IMR-90 (cell line): ENCODE measurements around the gene FYCO1.

ENCODE experiments used
- MAFK ChIP-seq: IDR thresholded peaks from 2 replicates; pipeline ENCODE4 v1.6.1; 2012; ENCODE audit warnings: low read depth, low read length, improper control_type of control experiment
- RAD21 ChIP-seq: IDR thresholded peaks from 2 replicates; pipeline ENCODE4 v1.6.1; 2012; ENCODE audit warnings: low read length, improper control_type of control experiment
- TF ChIP-seq, protein P1 (sequence below): conservative IDR thresholded peaks from 2 replicates; pipeline ENCODE4 v1.5.1; 2012; ENCODE audit warnings: mild to moderate bottlenecking, low read depth, low read length, improper control_type of control experiment
- TF ChIP-seq, protein P2 (sequence below): fragments of 150-350 bp; IDR thresholded peaks from 2 replicates; pipeline ENCODE4 v1.6.1; 2017; ENCODE audit warnings: mild to moderate bottlenecking, antibody characterized with exemption, low read length, low read depth

- TF ChIP-seq MAFK (no peak), RAD21 (no peak)
- TF ChIP-seq, protein P1, sequence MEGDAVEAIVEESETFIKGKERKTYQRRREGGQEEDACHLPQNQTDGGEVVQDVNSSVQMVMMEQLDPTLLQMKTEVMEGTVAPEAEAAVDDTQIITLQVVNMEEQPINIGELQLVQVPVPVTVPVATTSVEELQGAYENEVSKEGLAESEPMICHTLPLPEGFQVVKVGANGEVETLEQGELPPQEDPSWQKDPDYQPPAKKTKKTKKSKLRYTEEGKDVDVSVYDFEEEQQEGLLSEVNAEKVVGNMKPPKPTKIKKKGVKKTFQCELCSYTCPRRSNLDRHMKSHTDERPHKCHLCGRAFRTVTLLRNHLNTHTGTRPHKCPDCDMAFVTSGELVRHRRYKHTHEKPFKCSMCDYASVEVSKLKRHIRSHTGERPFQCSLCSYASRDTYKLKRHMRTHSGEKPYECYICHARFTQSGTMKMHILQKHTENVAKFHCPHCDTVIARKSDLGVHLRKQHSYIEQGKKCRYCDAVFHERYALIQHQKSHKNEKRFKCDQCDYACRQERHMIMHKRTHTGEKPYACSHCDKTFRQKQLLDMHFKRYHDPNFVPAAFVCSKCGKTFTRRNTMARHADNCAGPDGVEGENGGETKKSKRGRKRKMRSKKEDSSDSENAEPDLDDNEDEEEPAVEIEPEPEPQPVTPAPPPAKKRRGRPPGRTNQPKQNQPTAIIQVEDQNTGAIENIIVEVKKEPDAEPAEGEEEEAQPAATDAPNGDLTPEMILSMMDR: no peak
- TF ChIP-seq, protein P2, sequence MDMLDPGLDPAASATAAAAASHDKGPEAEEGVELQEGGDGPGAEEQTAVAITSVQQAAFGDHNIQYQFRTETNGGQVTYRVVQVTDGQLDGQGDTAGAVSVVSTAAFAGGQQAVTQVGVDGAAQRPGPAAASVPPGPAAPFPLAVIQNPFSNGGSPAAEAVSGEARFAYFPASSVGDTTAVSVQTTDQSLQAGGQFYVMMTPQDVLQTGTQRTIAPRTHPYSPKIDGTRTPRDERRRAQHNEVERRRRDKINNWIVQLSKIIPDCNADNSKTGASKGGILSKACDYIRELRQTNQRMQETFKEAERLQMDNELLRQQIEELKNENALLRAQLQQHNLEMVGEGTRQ: no peak
These were observed 26.5 kb downstream of the FYCO1 start for GRCh38 chr3:45969116-45969515.
